Transverse colon (tissue), 4 donors: Measurements from ENCODE around the gene PRKCSH. TPM values are rescaled to one million over a fixed set of nuclear protein-coding genes. Genes with fewer than 3 reads are reported as not detected.
A peak's percentile ranks its signal among the peaks of the same experiment; 100 is the strongest.

Experiments
- DNase-seq: peaks from one replicate; pipeline ENCODE4 v3.0.0-alpha.2; 2019
- H3K27ac ChIP-seq, 4 donors: fragments of 200-600 bp; sonication (generic); 2 replicates each; pipeline ENCODE4 v1.5.1; 2016 to 2018; ENCODE audit warnings: inconsistent platforms in 4 of 4
- H3K27me3 ChIP-seq: fragments of 200-600 bp; sonication (generic); 2 replicates; pipeline ENCODE4 v1.5.1; 2017; ENCODE audit warnings: inconsistent platforms
- H3K36me3 ChIP-seq, 4 donors: fragments of 200-600 bp; sonication (generic); 2 replicates each; pipeline ENCODE4 v1.5.1; 2017 to 2019; ENCODE audit warnings: inconsistent platforms in 4 of 4
- H3K4me1 ChIP-seq, 4 donors: fragments of 200-600 bp; sonication (generic); 2 replicates each; pipeline ENCODE4 v1.5.1; 2017 to 2020; ENCODE audit warnings: inconsistent platforms in 4 of 4
- H3K4me3 ChIP-seq, 4 donors: fragments of 200-600 bp; sonication (generic); 1 replicate in 1 of 4; 2 replicates in 3 of 4; pipeline versions ENCODE4 v1.5.1 to v1.6.1; 2017 to 2019; ENCODE audit warnings: inconsistent platforms in 4 of 4
- H3K9me3 ChIP-seq, 2 donors: fragments of 200-600 bp; sonication (generic); 2 replicates each; pipeline ENCODE4 v1.5.1; 2017 to 2019; ENCODE audit warnings: inconsistent platforms in 2 of 2
- EP300 ChIP-seq: sonication (generic); formaldehyde crosslinking; IDR thresholded peaks from one replicate; pipeline ENCODE4 v1.6.1; 2017; ENCODE audit warnings: antibody characterized with exemption, low read depth
- POLR2A ChIP-seq: fragments of 450-650 bp; IDR thresholded peaks from one replicate; pipeline ENCODE4 v1.6.1; 2016; ENCODE audit warnings: antibody characterized with exemption, mild to moderate bottlenecking, moderate library complexity
- POLR2AphosphoS5 ChIP-seq, 3 donors: sonication (generic); formaldehyde crosslinking; IDR thresholded peaks; one replicate each; pipeline ENCODE4 v1.6.1; 2016; ENCODE audit warnings: antibody characterized with exemption in 3 of 3
- WGBS, 2 donors: methylation state at CpG; one replicate each; pipeline ENCODE4 v1.1.5; 2018; ENCODE audit warnings: low coverage in 1 of 2; 5-methylcytosine and 5-hydroxymethylcytosine counted together
- in situ Hi-C, 4 donors: fragments of 200-750 bp; cut with MboI; loops; one replicate each; pipeline versions ENCODE4 v1.15.0 to v1.15.1; 2017; ENCODE audit warnings: low sequenced_read_pairs in 3 of 4, low pct_ligation_motif_present in 1 of 4, low pct_unique_long_range_greater_than_20kb in 1 of 4
- intact Hi-C: fragments of 100-400 bp; cut with DNase I; formaldehyde crosslinking; loops from one replicate; pipeline ENCODE4 v1.15.1; 2023; ENCODE audit warnings: low total_unique reads
- total RNA-seq, 4 donors: library from RNA; depleted of rRNA; stranded (reverse); fragments of >200 nt; gene quantifications; one replicate each; pipeline ENCODE4 v1.1.0, GENCODE V29; 2016
- TF ChIP-seq, protein P1 (sequence below), 5 experiments: fragments of 200-600 bp in 3 of 5; fragments of 450-650 bp in 2 of 5; sonication (generic) in 3 of 5; IDR thresholded peaks; 1 replicate in 2 of 5; 2 replicates in 3 of 5; pipeline ENCODE4 v1.5.1; 2016 to 2017; ENCODE audit warnings: antibody characterized with exemption in 5 of 5, inconsistent platforms in 3 of 5, mild to moderate bottlenecking in 2 of 5, moderate library complexity in 1 of 5

PRKCSH gene
- total RNA-seq, 4 donors from 2014 or later = 119 to 195 (median 183) TPM

DNA sequence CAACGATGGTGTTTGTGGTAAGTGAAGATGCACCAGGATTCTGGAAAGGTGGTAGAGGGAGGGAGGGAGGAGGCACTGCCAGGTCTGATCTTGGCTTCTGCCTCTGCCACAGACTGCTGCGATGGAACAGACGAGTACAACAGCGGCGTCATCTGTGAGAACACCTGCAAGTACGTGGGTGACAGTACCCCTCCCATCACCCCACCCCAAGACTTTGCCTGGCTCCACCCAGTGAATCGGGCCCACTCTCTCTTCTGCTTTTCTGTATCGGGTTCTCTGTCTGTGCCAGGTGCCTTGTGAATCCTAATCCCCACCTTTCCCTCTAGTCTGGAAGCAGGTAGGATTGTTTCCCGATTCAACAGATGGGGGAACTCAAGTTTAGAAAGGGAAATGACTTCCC lies 2.5 kb downstream of the PRKCSH start:
- H3K4me3 ChIP-seq = no peak overlapping the region
- DNase-seq = peak; percentile 43
- H3K27me3 ChIP-seq = no peaks in the 10 kb centered on the region
- intact Hi-C loops = no loop called here
- TF ChIP-seq, protein P1, sequence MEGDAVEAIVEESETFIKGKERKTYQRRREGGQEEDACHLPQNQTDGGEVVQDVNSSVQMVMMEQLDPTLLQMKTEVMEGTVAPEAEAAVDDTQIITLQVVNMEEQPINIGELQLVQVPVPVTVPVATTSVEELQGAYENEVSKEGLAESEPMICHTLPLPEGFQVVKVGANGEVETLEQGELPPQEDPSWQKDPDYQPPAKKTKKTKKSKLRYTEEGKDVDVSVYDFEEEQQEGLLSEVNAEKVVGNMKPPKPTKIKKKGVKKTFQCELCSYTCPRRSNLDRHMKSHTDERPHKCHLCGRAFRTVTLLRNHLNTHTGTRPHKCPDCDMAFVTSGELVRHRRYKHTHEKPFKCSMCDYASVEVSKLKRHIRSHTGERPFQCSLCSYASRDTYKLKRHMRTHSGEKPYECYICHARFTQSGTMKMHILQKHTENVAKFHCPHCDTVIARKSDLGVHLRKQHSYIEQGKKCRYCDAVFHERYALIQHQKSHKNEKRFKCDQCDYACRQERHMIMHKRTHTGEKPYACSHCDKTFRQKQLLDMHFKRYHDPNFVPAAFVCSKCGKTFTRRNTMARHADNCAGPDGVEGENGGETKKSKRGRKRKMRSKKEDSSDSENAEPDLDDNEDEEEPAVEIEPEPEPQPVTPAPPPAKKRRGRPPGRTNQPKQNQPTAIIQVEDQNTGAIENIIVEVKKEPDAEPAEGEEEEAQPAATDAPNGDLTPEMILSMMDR (IDR thresholded peaks at IDR 0.05) = no peak
- TF ChIP-seq POLR2A (no peak), EP300 (no peak), POLR2AphosphoS5 (IDR thresholded peaks at IDR 0.05) (no peak)
- peaks cover 9 to 18% (median 15%) of the 10 kb centered on the region in 4 donors for H3K4me1 ChIP-seq
- H3K36me3 ChIP-seq = peaks cover 0 to 46% (median 20%) of the 10 kb centered on the region in 4 donors
- in situ Hi-C loops = loop anchor here in 2 of 4 donors (10.0 kb wide), 2 partner anchors 63 to 143 kb away; partner anchors contain the start of genes SWSAP1 (in 1 of the 2) and TSPAN16 (in 1 of the 2)
- 90% methylated on average over 9 of the region's 9 CpGs; no CpG with 5 or more reads in 1 of the 2 donors for WGBS, 2 donors
- H3K27ac ChIP-seq = peak overlapping the region in 1 of 4 donors; percentile 13
- no peaks in the 10 kb centered on the region for H3K9me3 ChIP-seq

DNA sequence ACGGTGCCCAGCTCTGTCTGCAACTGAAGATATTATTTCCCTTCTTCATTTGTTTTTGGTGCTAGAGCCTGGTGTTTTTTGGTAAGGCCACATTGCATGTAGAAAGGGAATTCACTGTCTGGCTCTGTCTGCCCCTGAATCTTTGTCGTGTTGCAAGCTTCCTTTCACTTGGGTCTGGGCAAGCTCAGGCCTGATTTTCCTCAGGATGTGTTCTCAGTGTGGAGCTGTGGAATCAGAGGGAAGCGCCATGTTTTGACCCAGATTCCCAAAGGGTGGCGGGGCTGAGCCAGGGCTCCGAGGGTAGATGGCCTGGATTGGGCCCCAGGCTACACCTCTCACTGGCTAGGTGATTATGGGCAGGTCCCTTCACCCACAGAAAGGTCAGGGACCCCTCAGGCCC lies 8.6 kb downstream of the PRKCSH start:
- in situ Hi-C loops (no loop called here), intact Hi-C loops (loop anchor here (10.0 kb wide), 2 partner anchors 149 to 329 kb away; partner anchors contain the start of gene TSPAN16)
- TF ChIP-seq, protein P1 (IDR thresholded peaks at IDR 0.05) = no peak
- TF ChIP-seq POLR2AphosphoS5 (IDR thresholded peaks at IDR 0.05) = no peak
- TF ChIP-seq EP300 = no peak
- no peak for TF ChIP-seq POLR2A
- no peaks in the 10 kb centered on the region for H3K4me1 ChIP-seq
- no peak overlapping the region for H3K27ac ChIP-seq
- no peaks in the 10 kb centered on the region for H3K9me3 ChIP-seq
- no peak overlapping the region for H3K4me3 ChIP-seq
- no peak for DNase-seq
- 71% methylated on average over 3 of the region's 5 CpGs; no CpG with 5 or more reads in 1 of the 2 donors for WGBS, 2 donors
- H3K27me3 ChIP-seq = no peaks in the 10 kb centered on the region
- peaks cover 0 to 64% (median 23%) of the 10 kb centered on the region in 4 donors for H3K36me3 ChIP-seq

DNA sequence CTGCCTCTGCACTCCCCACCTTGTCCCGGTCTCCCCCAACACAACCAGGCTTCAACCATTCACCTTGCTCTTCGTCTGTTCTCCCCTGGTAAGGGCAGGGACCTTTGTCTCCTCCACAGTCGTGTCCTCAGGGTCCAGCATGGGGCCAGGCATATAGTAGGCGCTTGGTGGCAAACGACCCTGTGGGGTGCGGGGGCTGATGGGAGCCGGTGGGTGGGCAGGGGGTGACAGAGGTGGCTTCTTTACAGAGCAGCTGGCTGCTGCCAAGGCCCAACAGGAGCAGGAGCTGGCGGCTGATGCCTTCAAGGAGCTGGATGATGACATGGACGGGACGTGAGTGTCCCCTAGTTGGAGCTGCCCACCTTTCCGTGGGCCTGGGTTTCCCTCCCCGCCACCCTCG lies 9.7 kb downstream of the PRKCSH start:
- intact Hi-C loops = loop anchor here (10.0 kb wide), 2 partner anchors 150 to 330 kb away; partner anchors contain the start of gene TSPAN16
- Histone ChIP-seq H3K27me3 (no peaks in the 10 kb centered on the region), H3K27ac (no peak overlapping the region), H3K4me3 (no peak overlapping the region), H3K9me3 (no peaks in the 10 kb centered on the region), H3K4me1 (no peaks in the 10 kb centered on the region), H3K36me3 (peaks cover 0 to 63% (median 26%) of the 10 kb centered on the region in 4 donors)
- 87 to 100% methylated on average over 2 to 13 of the region's 13 CpGs for WGBS, 2 donors
- no peak for DNase-seq
- TF ChIP-seq POLR2AphosphoS5 (IDR thresholded peaks at IDR 0.05) (no peak), POLR2A (no peak), EP300 (no peak)
- TF ChIP-seq, protein P1 (IDR thresholded peaks at IDR 0.05) = no peak
- in situ Hi-C loops = no loop called here

DNA sequence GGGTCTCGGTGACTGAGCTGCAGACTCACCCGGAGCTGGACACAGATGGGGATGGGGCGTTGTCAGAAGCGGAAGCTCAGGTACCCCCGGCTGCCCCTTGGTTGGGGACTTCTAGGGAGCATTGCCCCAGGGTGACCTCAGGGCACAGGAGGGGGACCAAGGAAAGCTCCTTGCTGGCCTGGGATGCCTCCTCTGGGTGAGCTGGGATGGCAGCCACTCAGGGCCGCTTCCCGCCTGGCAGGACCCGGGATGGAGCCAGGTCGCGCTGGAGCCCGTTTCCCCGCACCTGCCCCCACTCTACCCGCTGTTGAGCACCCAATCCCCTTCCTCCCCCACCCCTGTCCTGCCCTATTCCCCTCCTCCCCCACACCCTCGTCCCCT lies 10.8 kb downstream of the PRKCSH start:
- 86% methylated on average over 12 of the region's 14 CpGs; no CpG with 5 or more reads in 1 of the 2 donors for WGBS, 2 donors
- DNase-seq = no peak
- H3K4me1 ChIP-seq = no peaks in the 10 kb centered on the region
- H3K9me3 ChIP-seq = no peaks in the 10 kb centered on the region
- H3K27ac ChIP-seq = no peak overlapping the region
- TF ChIP-seq POLR2A (no peak), EP300 (no peak), POLR2AphosphoS5 (IDR thresholded peaks at IDR 0.05) (no peak)
- TF ChIP-seq, protein P1 (IDR thresholded peaks at IDR 0.05) = no peak
- in situ Hi-C loops (no loop called here), intact Hi-C loops (loop anchor here (10.0 kb wide), 2 partner anchors 151 to 331 kb away; partner anchors contain the start of gene TSPAN16)
- no peak overlapping the region for H3K4me3 ChIP-seq
- peaks cover 0 to 52% (median 22%) of the 10 kb centered on the region in 4 donors for H3K36me3 ChIP-seq
- H3K27me3 ChIP-seq = no peaks in the 10 kb centered on the region
